GM18951 (cell line): ENCODE results near the gene SPECC1L.
"Not testable (repeated sequence)": the region's sequence is repeated elsewhere in the genome, so short reads cannot be mapped to it uniquely, and the experiment has no call there.

Experiments used
- POLR2A ChIP-seq: IDR thresholded peaks from 4 replicates; pipeline ENCODE4 v1.6.1; 2011; ENCODE audit warnings: mild to moderate bottlenecking; ENCODE audit not compliant: insufficient read length, insufficient read depth; ENCODE audit errors: extremely low read depth
- in situ Hi-C: fragments of 300-500 bp; cut with MboI; formaldehyde crosslinking; loops from one replicate; pipeline ENCODE4 v1.12.0; 2022; ENCODE audit warnings: low sequenced_read_pairs, mixed read lengths, inconsistent platforms; ENCODE audit not compliant: unreplicated experiment

The SPECC1L gene

GRCh38 chr22:24265734-24266133 is 4.9 kb upstream of the SPECC1L start:
- in situ Hi-C loops = no loop called here
- TF ChIP-seq POLR2A = no peak

GRCh38 chr22:24266495-24266894 is 4.1 kb upstream of the SPECC1L start:
- in situ Hi-C loops = not testable (repeated sequence)

GRCh38 chr22:24271386-24271854 is 789 bp downstream of the SPECC1L start:
- no peak for TF ChIP-seq POLR2A
- in situ Hi-C loops = no loop called here

GRCh38 chr22:24273031-24273430 is 2.4 kb downstream of the SPECC1L start:
- in situ Hi-C loops = not testable (repeated sequence)

- in situ Hi-C loops = not testable (repeated sequence)
These were observed 3.3 kb downstream of the SPECC1L start for GRCh38 chr22:24273906-24274305.

GRCh38 chr22:24274696-24275405 is 4.2 kb downstream of the SPECC1L start:
- in situ Hi-C loops = loop anchor here (25.0 kb wide), 1 partner anchor 938 kb away; no protein-coding TSS in a partner anchor

- in situ Hi-C loops = loop anchor here (25.0 kb wide), 1 partner anchor 943 kb away; no protein-coding TSS in a partner anchor
These were observed 9.7 kb downstream of the SPECC1L start for GRCh38 chr22:24280363-24280762.

GRCh38 chr22:24282401-24282800 is 11.8 kb downstream of the SPECC1L start:
- no peak for TF ChIP-seq POLR2A
- in situ Hi-C loops = loop anchor here (25.0 kb wide), 1 partner anchor 945 kb away; no protein-coding TSS in a partner anchor

- in situ Hi-C loops = loop anchor here (25.0 kb wide), 1 partner anchor 947 kb away; no protein-coding TSS in a partner anchor
- TF ChIP-seq POLR2A = no peak
These were observed 14.1 kb downstream of the SPECC1L start for GRCh38 chr22:24284747-24285203.

GRCh38 chr22:24285245-24285644 is 14.6 kb downstream of the SPECC1L start:
- TF ChIP-seq POLR2A = no peak
- in situ Hi-C loops = loop anchor here (25.0 kb wide), 1 partner anchor 948 kb away; no protein-coding TSS in a partner anchor

- in situ Hi-C loops = loop anchor here (25.0 kb wide), 1 partner anchor 950 kb away; no protein-coding TSS in a partner anchor
These were observed 16.6 kb downstream of the SPECC1L start for GRCh38 chr22:24287212-24287611.

- in situ Hi-C loops = loop anchor here (25.0 kb wide), 1 partner anchor 950 kb away; no protein-coding TSS in a partner anchor
These were observed 17.2 kb downstream of the SPECC1L start for GRCh38 chr22:24287801-24288200.

- in situ Hi-C loops = loop anchor here (25.0 kb wide), 1 partner anchor 952 kb away; no protein-coding TSS in a partner anchor
- no peak for TF ChIP-seq POLR2A
These were observed 18.5 kb downstream of the SPECC1L start for GRCh38 chr22:24289114-24289513.

GRCh38 chr22:24289741-24290163 is 19.1 kb downstream of the SPECC1L start:
- in situ Hi-C loops = loop anchor here (10.0 to 25.0 kb wide), 2 partner anchors 385 to 952 kb away; no protein-coding TSS in a partner anchor
- TF ChIP-seq POLR2A = no peak
